Mesothelial cell of epicardium (in vitro differentiated cells): ENCODE data around the gene PRDM15. TPM values are rescaled to one million over a fixed set of nuclear protein-coding genes. Genes with fewer than 3 reads are reported as not detected.
A peak's percentile ranks its signal among the peaks of the same experiment; 100 is the strongest.

Experiments
- DNase-seq, 2 experiments: peaks; one replicate each; pipeline ENCODE4 v3.0.0; 2021; ENCODE audit warnings: low spot score in 2 of 2; ENCODE audit not compliant: unreplicated experiment in 2 of 2
- H3K27ac Mint-ChIP-seq: 2 replicates; pipeline ENCODE4 v1.8.0; 2021; ENCODE audit warnings: mixed read lengths
- H3K27me3 Mint-ChIP-seq: 2 replicates; pipeline ENCODE4 v1.8.0; 2021; ENCODE audit warnings: low read depth, mixed read lengths
- H3K36me3 Mint-ChIP-seq: 2 replicates; pipeline ENCODE4 v1.8.0; 2021; ENCODE audit warnings: mixed read lengths
- H3K4me1 Mint-ChIP-seq: 2 replicates; pipeline ENCODE4 v1.8.0; 2021; ENCODE audit warnings: mixed read lengths
- H3K4me3 Mint-ChIP-seq: 2 replicates; pipeline ENCODE4 v1.8.0; 2021; ENCODE audit warnings: mild to moderate bottlenecking, moderate library complexity, mixed read lengths
- H3K9me3 Mint-ChIP-seq: 2 replicates; pipeline ENCODE4 v1.8.0; 2021; ENCODE audit warnings: mixed read lengths
- total RNA-seq: library from RNA; stranded (reverse); gene quantifications from 3 replicates; pipeline ENCODE4 v1.2.1, GENCODE V29; 2021
- TF ChIP-seq, protein P1 (sequence below): fragments of 200-600 bp; sonication (generic); IDR thresholded peaks from one replicate; pipeline ENCODE4 v1.5.0; 2021; ENCODE audit warnings: antibody characterized with exemption; ENCODE audit not compliant: unreplicated experiment

The PRDM15 gene
- total RNA-seq, 1 donor from 2014 or later = 12.0 TPM

DNA sequence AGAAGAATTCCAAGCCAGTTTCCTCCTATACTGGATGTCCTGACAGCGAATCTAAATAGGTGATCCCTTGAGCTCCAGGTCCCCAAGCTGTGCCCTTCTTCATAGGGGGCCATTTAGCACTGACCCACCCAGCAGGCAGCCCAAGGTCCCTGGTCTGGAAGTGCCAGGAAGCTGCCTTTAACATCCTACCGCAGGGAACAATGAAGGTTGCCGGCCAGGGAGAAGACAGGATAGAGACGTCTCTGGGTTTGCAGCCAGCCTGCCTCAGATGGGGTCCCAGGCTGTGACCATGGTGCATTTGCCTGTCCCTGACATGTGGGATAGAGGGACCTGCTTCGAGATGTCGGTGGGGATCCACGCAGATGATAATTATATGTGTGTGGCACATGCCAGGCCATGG, 109.6 kb downstream of the PRDM15 start:
- Mint-ChIP-seq H3K27ac (no peak overlapping the region), H3K36me3 (no peaks in the 10 kb centered on the region), H3K4me3 (no peak overlapping the region), H3K27me3 (peaks cover 75% of the 10 kb centered on the region), H3K9me3 (no peaks in the 10 kb centered on the region), H3K4me1 (peaks cover 46% of the 10 kb centered on the region)
- DNase-seq = no peak
- TF ChIP-seq, protein P1, sequence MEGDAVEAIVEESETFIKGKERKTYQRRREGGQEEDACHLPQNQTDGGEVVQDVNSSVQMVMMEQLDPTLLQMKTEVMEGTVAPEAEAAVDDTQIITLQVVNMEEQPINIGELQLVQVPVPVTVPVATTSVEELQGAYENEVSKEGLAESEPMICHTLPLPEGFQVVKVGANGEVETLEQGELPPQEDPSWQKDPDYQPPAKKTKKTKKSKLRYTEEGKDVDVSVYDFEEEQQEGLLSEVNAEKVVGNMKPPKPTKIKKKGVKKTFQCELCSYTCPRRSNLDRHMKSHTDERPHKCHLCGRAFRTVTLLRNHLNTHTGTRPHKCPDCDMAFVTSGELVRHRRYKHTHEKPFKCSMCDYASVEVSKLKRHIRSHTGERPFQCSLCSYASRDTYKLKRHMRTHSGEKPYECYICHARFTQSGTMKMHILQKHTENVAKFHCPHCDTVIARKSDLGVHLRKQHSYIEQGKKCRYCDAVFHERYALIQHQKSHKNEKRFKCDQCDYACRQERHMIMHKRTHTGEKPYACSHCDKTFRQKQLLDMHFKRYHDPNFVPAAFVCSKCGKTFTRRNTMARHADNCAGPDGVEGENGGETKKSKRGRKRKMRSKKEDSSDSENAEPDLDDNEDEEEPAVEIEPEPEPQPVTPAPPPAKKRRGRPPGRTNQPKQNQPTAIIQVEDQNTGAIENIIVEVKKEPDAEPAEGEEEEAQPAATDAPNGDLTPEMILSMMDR = no peak

DNA sequence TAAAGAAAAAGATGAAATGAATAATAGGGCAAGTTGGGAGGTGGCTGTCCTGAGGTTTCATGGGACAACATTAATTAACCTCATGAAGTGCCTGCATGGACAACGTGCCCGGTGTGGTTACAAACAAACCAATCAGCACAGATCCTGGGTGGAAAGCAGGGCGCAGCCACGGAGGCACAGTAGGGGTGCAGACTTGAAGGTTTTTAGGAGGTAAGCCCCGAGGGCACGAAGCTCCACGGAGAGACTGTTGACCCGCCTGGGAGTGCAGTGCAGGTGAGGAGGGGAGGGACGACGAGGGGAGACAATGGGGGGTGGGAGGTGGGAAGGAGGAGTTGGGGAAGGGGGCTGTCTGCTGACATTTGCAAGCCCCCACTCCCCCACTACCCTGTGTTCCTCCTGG, 110.0 kb downstream of the PRDM15 start:
- no peak overlapping the region for H3K4me3 Mint-ChIP-seq
- H3K9me3 Mint-ChIP-seq = no peaks in the 10 kb centered on the region
- DNase-seq = no peak
- peaks cover 78% of the 10 kb centered on the region for H3K27me3 Mint-ChIP-seq
- H3K36me3 Mint-ChIP-seq = no peaks in the 10 kb centered on the region
- H3K27ac Mint-ChIP-seq = no peak overlapping the region
- peaks cover 48% of the 10 kb centered on the region for H3K4me1 Mint-ChIP-seq
- TF ChIP-seq, protein P1 = no peak

DNA sequence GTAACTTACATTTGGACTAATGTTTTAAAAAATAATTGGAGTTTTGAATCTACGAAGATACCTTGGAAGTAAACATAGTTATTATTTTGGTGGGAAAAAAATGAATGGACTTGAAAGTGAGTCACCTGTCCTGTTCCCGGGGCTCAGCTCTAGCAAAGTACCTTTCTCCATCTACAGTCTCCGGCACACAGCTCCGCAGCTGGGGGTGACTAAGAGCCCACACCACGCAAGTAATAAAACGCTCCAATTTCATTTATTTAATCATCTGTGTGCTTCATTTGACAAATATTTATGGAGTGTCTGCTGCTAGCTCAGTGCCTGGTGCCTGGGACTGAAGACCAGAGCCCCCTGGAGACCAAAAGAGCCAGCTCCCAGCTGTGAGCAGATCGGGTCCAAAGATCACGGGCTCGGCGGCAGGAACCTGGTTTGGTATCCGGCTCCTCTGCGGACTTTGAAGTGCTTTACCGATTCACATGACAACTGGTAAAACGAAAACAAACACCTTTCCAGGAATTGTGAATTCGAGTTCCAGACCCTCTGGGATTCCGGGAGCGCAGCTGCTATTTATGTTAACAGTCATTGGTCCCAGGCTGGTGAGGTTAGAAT, 110.6 kb downstream of the PRDM15 start:
- Mint-ChIP-seq H3K4me3 (peak overlapping the region; percentile 70), H3K4me1 (peaks cover 50% of the 10 kb centered on the region), H3K27ac (no peak overlapping the region), H3K9me3 (no peaks in the 10 kb centered on the region), H3K27me3 (peaks cover 83% of the 10 kb centered on the region), H3K36me3 (no peaks in the 10 kb centered on the region)
- TF ChIP-seq, protein P1 = no peak
- no peak for DNase-seq

DNA sequence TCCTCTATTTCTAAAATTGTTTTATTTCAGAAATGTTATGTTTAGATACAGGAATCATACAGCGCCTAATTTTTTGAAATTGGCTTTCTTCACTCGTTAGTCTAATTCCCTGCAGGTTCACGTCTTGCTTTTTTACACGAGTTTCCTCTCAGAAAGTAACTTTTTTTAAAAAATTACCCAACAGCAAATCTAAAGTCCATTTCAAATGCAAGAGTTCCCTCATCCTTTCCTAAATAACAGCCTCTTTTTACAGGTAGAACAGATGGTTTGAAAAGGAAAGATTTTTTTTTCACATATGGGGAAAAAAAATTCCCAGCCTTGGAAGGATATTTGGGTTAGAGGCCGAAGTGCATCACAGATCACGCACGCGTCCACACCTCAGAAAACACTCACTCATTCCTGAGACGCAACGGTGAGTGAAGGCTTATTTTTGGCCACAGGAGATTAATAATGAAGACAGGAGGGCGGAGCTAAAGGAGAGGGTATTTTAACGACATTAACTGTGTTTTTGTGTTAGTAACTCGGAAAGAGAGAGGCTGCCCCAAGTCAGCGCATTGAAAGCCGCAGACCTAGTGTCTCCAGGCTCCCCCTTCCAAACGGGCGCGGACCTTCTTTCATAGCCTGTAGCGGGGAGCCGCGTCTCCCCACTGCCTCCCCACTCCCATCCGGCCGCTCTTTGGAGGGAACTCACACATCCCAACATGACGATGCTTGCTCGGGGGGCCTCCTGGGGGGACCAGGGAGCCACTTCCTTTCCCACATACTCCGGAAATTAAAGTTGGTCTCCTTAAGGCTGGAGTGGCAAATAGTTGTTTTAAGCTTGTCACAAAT, 111.3 kb downstream of the PRDM15 start:
- H3K36me3 Mint-ChIP-seq = no peaks in the 10 kb centered on the region
- TF ChIP-seq, protein P1 = no peak
- no peak for DNase-seq
- peak overlapping the region; percentile 83 for H3K27ac Mint-ChIP-seq
- H3K9me3 Mint-ChIP-seq = no peaks in the 10 kb centered on the region
- peaks cover 56% of the 10 kb centered on the region for H3K4me1 Mint-ChIP-seq
- H3K4me3 Mint-ChIP-seq = peak overlapping the region; percentile 70
- peaks cover 89% of the 10 kb centered on the region for H3K27me3 Mint-ChIP-seq

DNA sequence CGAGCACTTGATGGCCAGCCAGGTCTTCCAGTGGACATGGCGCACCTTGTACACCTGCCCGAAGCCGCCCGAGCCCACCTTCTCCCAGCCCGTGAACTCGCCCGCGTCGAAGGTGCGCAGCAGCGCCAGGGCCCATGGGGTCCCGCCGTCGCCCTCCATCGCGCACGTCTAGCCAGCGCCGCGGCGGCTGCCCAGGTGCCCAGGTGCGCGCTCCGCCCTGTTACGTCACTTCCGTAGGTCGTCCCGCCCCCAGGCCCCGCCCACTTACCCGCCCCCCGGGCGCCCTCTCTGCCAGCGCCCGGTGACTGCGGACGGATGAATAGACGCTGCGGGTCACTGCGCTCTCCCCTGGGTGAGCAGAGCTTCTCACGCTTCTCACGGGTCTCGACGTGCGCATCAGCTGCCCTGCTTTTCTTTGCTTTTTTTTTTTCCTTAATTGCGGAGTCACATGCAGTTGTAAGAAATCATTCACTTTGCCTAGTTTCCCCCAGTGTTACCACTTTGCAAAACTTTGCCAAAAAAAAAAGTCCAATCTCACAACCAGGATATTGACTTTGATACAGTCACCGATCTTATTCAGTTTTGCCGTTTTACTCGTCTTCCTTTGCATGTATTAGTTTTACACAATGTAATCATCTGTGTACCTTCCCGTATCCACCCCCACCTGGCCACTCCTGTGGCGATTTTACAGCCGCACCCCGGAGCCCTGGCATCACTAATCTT, 112.1 kb downstream of the PRDM15 start, which contains the start of gene RIPK4:
RIPK4 (minus strand) TSS at position 170 of the 723 bp plus-strand sequence; CDS start at position 159, 11 bp downstream.
- DNase-seq = peak; percentile 65 to 70
- TF ChIP-seq, protein P1 = no peak
- H3K9me3 Mint-ChIP-seq = no peaks in the 10 kb centered on the region
- peaks cover 90% of the 10 kb centered on the region for H3K27me3 Mint-ChIP-seq
- H3K4me1 Mint-ChIP-seq = peaks cover 56% of the 10 kb centered on the region
- peak within 1 kb of the TSS; percentile 83 for H3K27ac Mint-ChIP-seq
- H3K36me3 Mint-ChIP-seq = no peaks in the 10 kb centered on the region
- peak within 1 kb of the TSS; percentile 80 for H3K4me3 Mint-ChIP-seq
